Caco-2 (cell line): Measurements from ENCODE around the gene GPATCH2. TPM values are rescaled to one million over a fixed set of nuclear protein-coding genes. Genes with fewer than 3 reads are reported as not detected.

Experiments
- BruUV-seq: library from RNA; stranded (reverse); fragments of 400-500 nt; replicated peaks from 2 replicates; lab custom pipeline; 2021; lab: Mats Ljungman, UMichigan
- CTCF ChIA-PET: fragments of 300-600 bp; sonication (Branson Sonifier 250); formaldehyde crosslinking; loops from one replicate; lab custom pipeline; 2022; ENCODE audit warnings: antibody characterized with exemption; lab: Charles Lee
- POLR2A ChIA-PET: fragments of 300-600 bp; sonication (Branson Sonifier 250); formaldehyde crosslinking; loops from one replicate; lab custom pipeline; 2022; ENCODE audit warnings: antibody characterized with exemption; lab: Charles Lee
- DNase-seq, 2 experiments: peaks; one replicate each; pipeline versions ENCODE4 v3.0.0 to v3.0.0-alpha.2; 2020 to 2022
- H3K27me3 ChIP-seq: replicated peaks from 2 replicates; pipeline ENCODE4 v1.6.0; 2011; ENCODE audit warnings: low read length; ENCODE audit not compliant: control insufficient read depth, insufficient read depth
- H3K36me3 ChIP-seq: 2 replicates; pipeline ENCODE4 v1.5.1; 2011; ENCODE audit warnings: low read length; ENCODE audit not compliant: control insufficient read depth, insufficient read depth
- H3K4me1 ChIP-seq: fragments of 250-450 bp; sonication (Bioruptor Pico); 2 replicates; pipeline ENCODE4 v1.5.1; 2020; ENCODE audit warnings: mild to moderate bottlenecking
- H3K4me3 ChIP-seq: 2 replicates; pipeline ENCODE4 v1.5.1; 2011; ENCODE audit warnings: low read depth, mild to moderate bottlenecking, control low read depth, low read length
- H3K9me3 ChIP-seq: fragments of 250-450 bp; sonication (Bioruptor Pico); 2 replicates; pipeline ENCODE4 v1.5.1; 2020; ENCODE audit warnings: mild to moderate bottlenecking, moderate library complexity
- H3K27ac Mint-ChIP-seq: one replicate; pipeline ENCODE4 v1.8.0; 2022; ENCODE audit warnings: mixed read lengths; ENCODE audit not compliant: unreplicated experiment
- H3K27me3 Mint-ChIP-seq: one replicate; pipeline ENCODE4 v1.8.0; 2022; ENCODE audit warnings: mixed read lengths; ENCODE audit not compliant: insufficient read depth, unreplicated experiment
- H3K36me3 Mint-ChIP-seq: one replicate; pipeline ENCODE4 v1.8.0; 2022; ENCODE audit warnings: mild to moderate bottlenecking, mixed read lengths; ENCODE audit not compliant: insufficient read depth, unreplicated experiment
- H3K4me1 Mint-ChIP-seq: one replicate; pipeline ENCODE4 v1.8.0; 2022; ENCODE audit warnings: low read depth, mixed read lengths; ENCODE audit not compliant: unreplicated experiment
- H3K4me3 Mint-ChIP-seq: one replicate; pipeline ENCODE4 v1.8.0; 2022; ENCODE audit warnings: mild to moderate bottlenecking, moderate library complexity, mixed read lengths; ENCODE audit not compliant: unreplicated experiment
- H3K9me3 Mint-ChIP-seq: one replicate; pipeline ENCODE4 v1.8.0; 2022; ENCODE audit warnings: mixed read lengths; ENCODE audit not compliant: unreplicated experiment
- CTCF ChIP-seq, 2 experiments: fragments of 200-600 bp in 1 of 2; IDR thresholded peaks; 1 replicate in 1 of 2; 2 replicates in 1 of 2; pipeline versions ENCODE4 v1.5.1 to v1.8.0; 2011 to 2022; ENCODE audit warnings: antibody characterized with exemption in 1 of 2, control low read depth in 1 of 2, inconsistent platforms in 1 of 2, low read depth in 1 of 2, low read length in 1 of 2, mild to moderate bottlenecking in 1 of 2, moderate library complexity in 1 of 2; ENCODE audit not compliant: insufficient read depth in 1 of 2, severe bottlenecking in 1 of 2, unreplicated experiment in 1 of 2
- intact Hi-C: fragments of 100-400 bp; cut with micrococcal nuclease; formaldehyde crosslinking; loops from one replicate; pipeline ENCODE4 v1.10.0; 2022; ENCODE audit not compliant: unreplicated experiment
- total RNA-seq: library from RNA; stranded (reverse); gene quantifications from 2 replicates; pipeline ENCODE4 v1.2.3, GENCODE V29; 2022

The GPATCH2 gene
- total RNA-seq, 1 experiment from 2014 or later = 13.2 TPM

GRCh38 chr1:217431395-217431794 lies 199.5 kb downstream of the GPATCH2 start:
- Histone ChIP-seq H3K4me1 (no peaks in the 10 kb centered on the region), H3K4me3 (no peak overlapping the region), H3K36me3 (no peaks in the 10 kb centered on the region), H3K9me3 (no peaks in the 10 kb centered on the region), H3K27me3 (no peaks in the 10 kb centered on the region)
- CTCF ChIA-PET = no interaction called here
- H3K4me1 Mint-ChIP-seq = no peaks in the 10 kb centered on the region
- no peak overlapping the region for H3K4me3 Mint-ChIP-seq
- no peak for TF ChIP-seq CTCF (IDR thresholded peaks at IDR 0.05; ENCODE audit: insufficient read depth in 1 of 2, low read depth in 1 of 2, low read length in 1 of 2, severe bottlenecking in 1 of 2, unreplicated experiment in 1 of 2)
- H3K36me3 Mint-ChIP-seq = no peaks in the 10 kb centered on the region
- H3K9me3 Mint-ChIP-seq = no peaks in the 10 kb centered on the region
- no peak overlapping the region for H3K27ac Mint-ChIP-seq
- POLR2A ChIA-PET = no interaction called here
- no peaks in the 10 kb centered on the region for H3K27me3 Mint-ChIP-seq
- no peak for DNase-seq
- intact Hi-C loops = loop anchor here (1.0 to 10.0 kb wide), 3 partner anchors 163 to 316 kb away; no protein-coding TSS in a partner anchor
- no TSS peak for BruUV-seq

GRCh38 chr1:217425422-217425821 lies 205.5 kb downstream of the GPATCH2 start:
- no peaks in the 10 kb centered on the region for H3K36me3 Mint-ChIP-seq
- Histone ChIP-seq H3K4me3 (no peak overlapping the region), H3K4me1 (no peaks in the 10 kb centered on the region), H3K9me3 (no peaks in the 10 kb centered on the region), H3K36me3 (no peaks in the 10 kb centered on the region), H3K27me3 (no peaks in the 10 kb centered on the region)
- no peak for DNase-seq
- peaks cover 4% of the 10 kb centered on the region for H3K4me1 Mint-ChIP-seq
- ChIA-PET POLR2A (no interaction called here), CTCF (no interaction called here)
- no peak for TF ChIP-seq CTCF (IDR thresholded peaks at IDR 0.05; ENCODE audit: insufficient read depth in 1 of 2, low read depth in 1 of 2, low read length in 1 of 2, severe bottlenecking in 1 of 2, unreplicated experiment in 1 of 2)
- intact Hi-C loops = no loop called here
- no peak overlapping the region for H3K4me3 Mint-ChIP-seq
- BruUV-seq = no TSS peak
- no peaks in the 10 kb centered on the region for H3K9me3 Mint-ChIP-seq
- no peaks in the 10 kb centered on the region for H3K27me3 Mint-ChIP-seq
- H3K27ac Mint-ChIP-seq = no peak overlapping the region

GRCh38 chr1:217419194-217419551 lies 211.7 kb downstream of the GPATCH2 start:
- Mint-ChIP-seq H3K27ac (no peak overlapping the region), H3K9me3 (no peaks in the 10 kb centered on the region), H3K36me3 (no peaks in the 10 kb centered on the region), H3K27me3 (no peaks in the 10 kb centered on the region), H3K4me1 (peaks cover 4% of the 10 kb centered on the region), H3K4me3 (no peak overlapping the region)
- H3K4me1 ChIP-seq = no peaks in the 10 kb centered on the region
- ChIA-PET POLR2A (no interaction called here), CTCF (no interaction called here)
- no peak for TF ChIP-seq CTCF (IDR thresholded peaks at IDR 0.05; ENCODE audit: insufficient read depth in 1 of 2, low read depth in 1 of 2, low read length in 1 of 2, severe bottlenecking in 1 of 2, unreplicated experiment in 1 of 2)
- no peaks in the 10 kb centered on the region for H3K36me3 ChIP-seq
- H3K27me3 ChIP-seq = no peaks in the 10 kb centered on the region
- no peak for DNase-seq
- no peak overlapping the region for H3K4me3 ChIP-seq
- intact Hi-C loops = no loop called here
- no TSS peak for BruUV-seq
- H3K9me3 ChIP-seq = no peaks in the 10 kb centered on the region
